Aorta (tissue), 5 donors: Measurements from ENCODE around the gene SV2C. TPM values are rescaled to one million over a fixed set of nuclear protein-coding genes. Genes with fewer than 3 reads are reported as not detected.
A peak's percentile ranks its signal among the peaks of the same experiment; 100 is the strongest.
"Not testable (repeated sequence)": the region's sequence is repeated elsewhere in the genome, so short reads cannot be mapped to it uniquely, and the experiment has no call there.

Experiments used
- ATAC-seq: fragments of 200-7000 bp; cut with Tn5 transposase; one replicate; pipeline ENCODE4 v1.9.1; 2022; ENCODE audit warnings: moderate library complexity; ENCODE audit not compliant: low FRiP score
- DNase-seq, 2 donors: peaks; one replicate each; pipeline ENCODE4 v3.0.0-alpha.2; 2020
- H3K27ac ChIP-seq, 2 donors: one replicate each; pipeline ENCODE4 v1.5.1; 2013; ENCODE audit warnings: low read length in 2 of 2, mild to moderate bottlenecking in 2 of 2, moderate library complexity in 2 of 2, control low read depth in 1 of 2, inconsistent platforms in 1 of 2, low read depth in 1 of 2
- H3K27me3 ChIP-seq, 2 donors: one replicate each; pipeline ENCODE4 v1.6.1; 2013; ENCODE audit warnings: control low read depth in 1 of 2, low read length in 1 of 2, mild to moderate bottlenecking in 1 of 2, moderate library complexity in 1 of 2; ENCODE audit not compliant: insufficient read depth in 2 of 2, control insufficient read depth in 1 of 2
- H3K36me3 ChIP-seq, 2 donors: one replicate each; pipeline ENCODE4 v1.6.1; 2013; ENCODE audit warnings: control low read depth in 1 of 2, low read length in 1 of 2, mild to moderate bottlenecking in 1 of 2; ENCODE audit not compliant: insufficient read depth in 2 of 2, control insufficient read depth in 1 of 2
- H3K4me1 ChIP-seq, 2 donors: one replicate each; pipeline ENCODE4 v1.6.1; 2013; ENCODE audit warnings: low read length in 2 of 2, control low read depth in 1 of 2, mild to moderate bottlenecking in 1 of 2, moderate library complexity in 1 of 2; ENCODE audit not compliant: insufficient read depth in 2 of 2, control insufficient read depth in 1 of 2
- H3K4me3 ChIP-seq, 2 donors: one replicate each; pipeline ENCODE4 v1.5.1; 2013; ENCODE audit warnings: low read length in 2 of 2, control low read depth in 1 of 2, mild to moderate bottlenecking in 1 of 2
- H3K9me3 ChIP-seq: one replicate; pipeline ENCODE4 v1.6.1; 2013; ENCODE audit warnings: mild to moderate bottlenecking, low read length; ENCODE audit not compliant: control insufficient read depth
- WGBS, 2 donors: extraction: QIAGEN DNeasy Blood & Tissue Kit; methylation state at CpG; one replicate each; pipeline ENCODE4 v1.1.7; 2013; 5-methylcytosine and 5-hydroxymethylcytosine counted together
- intact Hi-C, 2 donors: fragments of 100-400 bp; cut with DNase I; formaldehyde crosslinking; loops; one replicate each; pipeline versions ENCODE4 v1.14.2 to v1.15.0; 2022
- polyA plus RNA-seq, 2 donors: library from polyadenylated mRNA; stranded (reverse); fragments of 200-250 nt; gene quantifications; one replicate each; pipeline ENCODE4 v1.2.3, GENCODE V29; 2013
- total RNA-seq, 2 donors: library from RNA; stranded (reverse); fragmentation: NEBNext Ultra II Directional; extraction: Animal tissue kit (Norgen Biotek cat#: 25700); gene quantifications; one replicate each; pipeline ENCODE4 v1.2.1, GENCODE V29; 2021
- donor health status: healthy with polysubstance abuse.
- donor health status: Bipolar disorder and iron deficiency.
- donor health status: DM: no; HTN: no; CAD: no.
- donor health status: DM: no; HTN: no; CAD: no.
- donor health status: DM: yes; HTN: yes; CAD: no.

Gene SV2C
- total and polyA plus RNA-seq, 4 donors = 0.33 TPM; not detected in 3

DNA sequence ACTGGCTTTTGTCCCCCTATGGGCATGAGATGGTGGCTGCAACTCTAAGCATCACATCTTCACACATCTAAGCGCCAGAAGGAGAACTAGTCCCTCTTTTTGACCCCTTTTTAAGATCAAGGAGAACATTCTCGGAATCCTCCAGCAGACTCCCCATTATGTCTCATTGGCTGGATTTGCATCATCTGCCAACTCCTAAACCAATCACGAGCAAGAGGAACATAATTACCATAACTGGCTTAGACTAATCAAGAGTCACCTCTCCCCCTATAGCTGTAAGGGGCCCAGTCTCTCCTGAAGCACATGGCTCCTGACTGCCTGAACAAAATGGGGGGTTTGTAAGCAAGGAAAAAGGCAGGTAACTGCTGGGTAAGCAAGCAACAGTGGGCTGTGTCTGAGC, 251.4 kb downstream of the SV2C start:
- no peak overlapping the region for H3K27ac ChIP-seq
- H3K36me3 ChIP-seq = no peaks in the 10 kb centered on the region
- no peaks in the 10 kb centered on the region for H3K4me1 ChIP-seq
- 86 to 89% methylated on average over 3 of the region's 3 CpGs for WGBS, 2 donors
- no peaks in the 10 kb centered on the region for H3K9me3 ChIP-seq
- no peak for DNase-seq
- no peaks in the 10 kb centered on the region for H3K27me3 ChIP-seq
- H3K4me3 ChIP-seq = no peak overlapping the region
- intact Hi-C loops = no loop called here
- no peak for ATAC-seq

DNA sequence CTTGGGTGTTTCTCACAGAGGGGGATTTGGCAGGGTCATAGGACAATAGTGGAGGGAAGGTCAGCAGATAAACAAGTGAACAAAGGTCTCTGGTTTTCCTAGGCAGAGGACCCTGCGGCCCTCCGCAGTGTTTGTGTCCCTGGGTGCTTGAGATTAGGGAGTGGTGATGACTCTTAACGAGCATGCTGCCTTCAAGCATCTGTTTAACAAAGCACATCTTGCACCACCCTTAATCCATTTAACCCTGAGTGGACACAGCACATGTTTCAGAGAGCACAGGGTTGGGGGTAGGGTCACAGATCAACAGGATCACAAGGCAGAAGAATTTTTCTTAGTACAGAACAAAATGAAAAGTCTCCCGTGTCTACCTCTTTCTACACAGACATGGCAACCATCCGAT, 252.3 kb downstream of the SV2C start:
- H3K4me1 ChIP-seq, DNase-seq, H3K9me3 ChIP-seq, H3K27ac ChIP-seq, H3K4me3 ChIP-seq, H3K27me3 ChIP-seq, H3K36me3 ChIP-seq, ATAC-seq, intact Hi-C loops: not testable (repeated sequence)
- WGBS, 2 donors = 95 to 97% methylated on average over 2 of the region's 5 CpGs

DNA sequence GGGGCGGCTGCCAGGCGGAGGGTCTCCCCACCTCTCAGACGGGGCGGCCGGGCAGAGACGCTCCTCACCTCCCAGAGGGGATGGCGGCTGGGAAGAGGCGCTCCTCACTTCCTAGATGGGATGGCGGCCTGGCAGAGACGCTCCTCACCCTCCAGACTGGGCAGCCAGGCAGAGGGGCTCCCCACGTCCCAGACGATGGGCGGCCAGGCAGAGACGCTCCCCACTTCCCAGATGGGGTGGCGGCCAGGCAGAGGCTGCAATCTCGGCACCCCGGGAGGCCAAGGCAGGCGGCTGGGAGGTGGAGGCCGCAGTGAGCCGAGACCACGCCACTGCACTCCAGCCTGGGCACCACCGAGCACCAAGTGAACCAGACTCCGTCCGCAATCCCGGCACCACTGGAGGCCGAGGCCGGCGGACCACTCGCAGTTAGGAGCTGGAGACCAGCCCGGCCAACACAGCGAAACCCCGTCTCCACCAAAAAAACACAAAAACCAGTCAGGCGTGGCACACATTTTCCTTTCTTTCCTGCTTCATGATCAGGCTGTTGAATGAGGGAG, 253.1 kb downstream of the SV2C start:
- H3K4me3 ChIP-seq, H3K4me1 ChIP-seq, H3K27me3 ChIP-seq, DNase-seq, H3K36me3 ChIP-seq, ATAC-seq, H3K9me3 ChIP-seq, H3K27ac ChIP-seq, intact Hi-C loops: not testable (repeated sequence)
- 96 to 99% methylated on average over 21 to 33 of the region's 33 CpGs for WGBS, 2 donors

DNA sequence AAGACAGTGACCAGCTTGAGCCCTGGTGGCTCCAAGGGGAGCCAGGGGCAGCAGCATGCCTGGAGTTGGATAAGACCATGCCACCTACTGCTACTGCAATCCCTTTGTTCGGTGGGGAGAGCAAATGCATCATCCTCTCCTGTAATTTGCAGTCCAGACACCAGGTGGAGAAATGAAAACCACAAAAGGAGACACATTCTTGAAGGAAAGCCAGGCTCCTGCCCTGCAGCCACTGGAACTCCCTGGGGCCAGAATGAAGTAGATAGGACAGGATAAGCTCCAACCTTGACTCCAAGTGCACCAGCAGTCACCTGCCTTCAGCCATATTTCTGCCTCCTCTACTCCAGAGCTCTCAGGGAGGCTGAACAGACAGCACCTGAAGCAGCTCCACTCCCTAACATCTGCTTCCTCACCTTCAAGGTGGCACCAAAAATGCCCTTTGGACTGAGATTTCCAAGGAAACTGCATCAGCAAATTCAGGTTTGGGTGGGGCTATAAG, 254.8 kb downstream of the SV2C start:
- Histone ChIP-seq H3K27ac (no peak overlapping the region), H3K4me3 (no peak overlapping the region), H3K9me3 (no peaks in the 10 kb centered on the region), H3K27me3 (no peaks in the 10 kb centered on the region), H3K36me3 (no peaks in the 10 kb centered on the region), H3K4me1 (no peaks in the 10 kb centered on the region)
- intact Hi-C loops = no loop called here
- ATAC-seq (no peak), DNase-seq (no peak)
- WGBS, 2 donors = 0 to 2% methylated on average over 1 of the region's 1 CpG

DNA sequence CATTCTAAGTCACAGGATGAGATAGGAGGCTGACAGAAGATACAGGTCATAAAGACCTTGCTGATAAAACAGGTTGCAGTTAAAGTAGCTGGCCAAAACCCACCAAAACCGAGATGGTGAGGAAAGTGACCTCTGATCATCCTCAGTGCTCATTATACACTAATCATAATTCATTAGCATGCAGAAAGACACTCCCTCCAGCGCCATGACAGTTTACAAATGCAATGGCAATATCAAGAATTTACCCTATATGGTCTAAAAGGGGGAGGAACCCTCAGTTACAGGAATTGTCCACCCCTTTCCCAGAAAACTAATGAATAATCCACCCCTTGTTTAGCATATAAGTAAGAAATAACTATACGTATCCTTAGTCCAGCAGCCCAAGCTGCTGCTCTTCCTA, 256.7 kb downstream of the SV2C start:
- H3K9me3 ChIP-seq = no peaks in the 10 kb centered on the region
- intact Hi-C loops = no loop called here
- H3K27me3 ChIP-seq = no peaks in the 10 kb centered on the region
- DNase-seq (no peak), ATAC-seq (no peak)
- H3K4me3 ChIP-seq = no peak overlapping the region
- H3K27ac ChIP-seq = no peak overlapping the region
- WGBS, 2 donors = 83 to 88% methylated on average over 3 of the region's 3 CpGs
- H3K4me1 ChIP-seq = no peaks in the 10 kb centered on the region
- no peaks in the 10 kb centered on the region for H3K36me3 ChIP-seq

GRCh38 chr5:76341651-76342334, 258.6 kb downstream of the SV2C start:
- intact Hi-C loops = no loop called here
- Histone ChIP-seq H3K27me3 (no peaks in the 10 kb centered on the region), H3K9me3 (peaks cover 1% of the 10 kb centered on the region), H3K4me1 (no peaks in the 10 kb centered on the region), H3K4me3 (no peak overlapping the region), H3K27ac (no peak overlapping the region), H3K36me3 (no peaks in the 10 kb centered on the region)
- ATAC-seq (no peak), DNase-seq (peak in 1 of 2 donors; percentile 49)
- 52 to 60% methylated on average over 7 of the region's 7 CpGs for whole genome bisulfite sequencing, 2 donors

DNA sequence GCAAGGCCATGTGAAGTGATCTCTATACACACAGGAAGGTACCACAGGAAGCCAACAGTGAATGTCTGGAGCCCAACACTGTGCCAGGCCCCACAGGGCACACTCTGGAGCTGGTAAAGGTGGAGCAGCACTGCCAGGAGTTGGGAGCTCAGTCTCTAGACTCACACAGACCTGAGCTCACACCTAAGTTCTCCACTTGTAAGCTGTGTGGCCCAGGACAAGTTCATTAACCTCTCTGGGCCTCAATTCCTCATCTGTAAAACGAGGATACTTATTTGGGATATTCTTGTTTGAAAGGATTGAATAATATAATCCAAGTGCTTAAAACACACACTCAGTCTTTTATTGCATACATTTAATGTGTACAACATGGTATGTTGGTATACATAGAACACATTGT, 259.3 kb downstream of the SV2C start:
- 60 to 68% methylated on average over 1 of the region's 1 CpG for WGBS, 2 donors
- DNase-seq (no peak), ATAC-seq (no peak)
- no peak overlapping the region for H3K27ac ChIP-seq
- no peak overlapping the region for H3K4me3 ChIP-seq
- intact Hi-C loops = no loop called here
- H3K36me3 ChIP-seq = no peaks in the 10 kb centered on the region
- H3K4me1 ChIP-seq = no peaks in the 10 kb centered on the region
- H3K27me3 ChIP-seq = no peaks in the 10 kb centered on the region
- peaks cover 1% of the 10 kb centered on the region for H3K9me3 ChIP-seq

GRCh38 chr5:76345582-76345981, 262.4 kb downstream of the SV2C start:
- intact Hi-C loops = no loop called here
- Histone ChIP-seq H3K27ac (no peak overlapping the region), H3K4me1 (no peaks in the 10 kb centered on the region), H3K9me3 (peaks cover 4% of the 10 kb centered on the region), H3K36me3 (no peaks in the 10 kb centered on the region), H3K4me3 (no peak overlapping the region), H3K27me3 (no peaks in the 10 kb centered on the region)
- ATAC-seq = no peak
- WGBS, 2 donors = 87 to 94% methylated on average over 1 of the region's 1 CpG
- no peak for DNase-seq

- WGBS, 2 donors = 70% methylated on average over 4 of the region's 4 CpGs
- peaks cover 2% of the 10 kb centered on the region for H3K9me3 ChIP-seq
These were observed 268.0 kb downstream of the SV2C start for GRCh38 chr5:76351176-76351575.

More at GRCh38 chr5:76351176-76351575, 268.0 kb downstream of the SV2C start:
- no peak for ATAC-seq
- intact Hi-C loops = no loop called here
- H3K27me3 ChIP-seq = no peaks in the 10 kb centered on the region
- DNase-seq = no peak
- no peaks in the 10 kb centered on the region for H3K36me3 ChIP-seq
- no peak overlapping the region for H3K4me3 ChIP-seq
- H3K4me1 ChIP-seq = no peaks in the 10 kb centered on the region
- H3K27ac ChIP-seq = no peak overlapping the region
